ENCODE measurements around the gene CATSPER1.

CATSPER1 gene

DNA sequence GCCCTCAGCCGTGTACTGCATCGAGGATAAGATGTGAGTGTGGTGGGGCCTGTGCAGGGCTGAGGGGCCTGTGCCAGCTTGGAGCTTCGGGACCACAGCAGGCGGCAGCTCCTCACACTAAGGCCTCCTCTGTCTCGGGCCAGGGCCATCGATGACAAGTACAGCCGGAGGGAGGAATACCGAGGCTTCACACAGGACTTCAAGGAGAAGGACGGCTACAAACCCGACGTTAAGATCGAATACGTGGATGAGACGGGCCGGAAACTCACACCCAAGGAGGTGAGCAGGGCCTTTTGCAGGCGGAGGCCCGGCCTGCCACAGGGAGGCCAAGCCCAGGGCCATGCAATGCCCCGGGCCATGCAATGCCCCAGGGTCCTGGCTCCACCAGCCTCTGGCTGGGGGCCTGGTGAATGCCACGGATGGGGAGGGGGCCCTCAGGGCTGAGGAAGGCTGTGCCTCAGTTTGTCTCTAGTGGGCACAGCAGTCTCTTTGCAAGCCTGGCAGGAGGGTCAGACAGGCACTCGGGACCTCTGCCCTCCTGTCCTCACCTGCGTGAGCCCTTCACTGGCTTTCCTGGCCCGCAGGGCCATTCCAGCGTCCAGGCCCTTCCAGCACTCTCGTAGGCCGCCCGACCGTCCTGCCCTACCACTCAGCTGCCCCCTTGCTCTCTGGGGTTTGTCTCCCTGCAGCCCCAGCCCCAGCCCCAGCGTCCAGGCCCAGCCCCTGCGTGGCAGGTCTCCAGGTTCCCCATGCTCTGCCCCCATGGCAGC is 48.5 kb downstream of the CATSPER1 start:
- H3K4me3 ChIP-seq (ENCODE audit: low read length), result no peak overlapping the region
- DNase-seq (ENCODE audit: low read depth), result no peak
- TF ChIP-seq, protein P1, sequence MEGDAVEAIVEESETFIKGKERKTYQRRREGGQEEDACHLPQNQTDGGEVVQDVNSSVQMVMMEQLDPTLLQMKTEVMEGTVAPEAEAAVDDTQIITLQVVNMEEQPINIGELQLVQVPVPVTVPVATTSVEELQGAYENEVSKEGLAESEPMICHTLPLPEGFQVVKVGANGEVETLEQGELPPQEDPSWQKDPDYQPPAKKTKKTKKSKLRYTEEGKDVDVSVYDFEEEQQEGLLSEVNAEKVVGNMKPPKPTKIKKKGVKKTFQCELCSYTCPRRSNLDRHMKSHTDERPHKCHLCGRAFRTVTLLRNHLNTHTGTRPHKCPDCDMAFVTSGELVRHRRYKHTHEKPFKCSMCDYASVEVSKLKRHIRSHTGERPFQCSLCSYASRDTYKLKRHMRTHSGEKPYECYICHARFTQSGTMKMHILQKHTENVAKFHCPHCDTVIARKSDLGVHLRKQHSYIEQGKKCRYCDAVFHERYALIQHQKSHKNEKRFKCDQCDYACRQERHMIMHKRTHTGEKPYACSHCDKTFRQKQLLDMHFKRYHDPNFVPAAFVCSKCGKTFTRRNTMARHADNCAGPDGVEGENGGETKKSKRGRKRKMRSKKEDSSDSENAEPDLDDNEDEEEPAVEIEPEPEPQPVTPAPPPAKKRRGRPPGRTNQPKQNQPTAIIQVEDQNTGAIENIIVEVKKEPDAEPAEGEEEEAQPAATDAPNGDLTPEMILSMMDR (IDR thresholded peaks at IDR 0.05; ENCODE audit: insufficient read depth, low read depth, low read length, missing control alignments), result no peak

DNA sequence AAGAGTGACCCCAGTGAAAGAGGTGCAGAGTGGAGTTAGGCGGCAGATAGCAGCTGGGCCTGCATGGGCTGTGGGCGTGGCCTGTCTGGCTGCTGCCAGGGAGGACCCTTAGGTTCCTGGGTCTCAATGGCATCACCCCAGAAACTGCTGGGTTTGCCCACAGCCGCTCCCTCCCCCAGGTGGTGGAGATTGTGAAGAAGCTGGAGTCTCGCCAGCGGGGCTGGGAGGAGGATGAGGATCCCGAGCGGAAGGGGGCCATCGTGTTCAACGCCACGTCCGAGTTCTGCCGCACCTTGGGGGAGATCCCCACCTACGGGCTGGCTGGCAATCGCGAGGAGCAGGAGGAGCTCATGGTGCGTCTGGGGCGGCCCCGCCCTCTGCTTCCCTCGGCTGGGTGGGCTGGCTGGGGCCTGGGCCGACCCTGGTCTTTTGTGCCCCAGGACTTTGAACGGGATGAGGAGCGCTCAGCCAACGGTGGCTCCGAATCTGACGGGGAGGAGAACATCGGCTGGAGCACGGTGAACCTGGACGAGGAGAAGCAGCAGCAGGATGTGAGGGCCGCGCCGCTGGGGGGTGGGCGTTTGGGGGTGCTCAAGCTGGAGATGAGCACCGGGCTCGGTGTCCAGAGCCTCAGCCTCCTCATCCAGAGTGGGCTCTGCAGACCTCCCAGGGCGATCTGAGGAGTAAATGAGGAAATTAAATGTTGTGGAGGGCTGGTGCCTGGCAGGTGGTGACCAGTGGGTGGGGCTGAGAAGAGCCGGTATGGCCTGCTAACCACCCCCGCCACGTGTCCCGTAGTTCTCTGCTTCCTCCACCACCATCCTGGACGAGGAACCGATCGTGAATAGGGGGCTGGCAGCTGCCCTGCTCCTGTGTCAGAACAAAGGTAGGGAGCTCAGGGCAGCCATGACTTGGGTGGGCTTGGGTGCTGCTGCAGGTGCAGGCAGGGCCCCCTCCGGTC is 49.8 kb downstream of the CATSPER1 start:
- no peak for DNase-seq (ENCODE audit: low read depth)
- no peak overlapping the region for H3K4me3 ChIP-seq (ENCODE audit: low read length)
- TF ChIP-seq, protein P1 (IDR thresholded peaks at IDR 0.05; ENCODE audit: insufficient read depth, low read depth, low read length, missing control alignments), result no peak

DNA sequence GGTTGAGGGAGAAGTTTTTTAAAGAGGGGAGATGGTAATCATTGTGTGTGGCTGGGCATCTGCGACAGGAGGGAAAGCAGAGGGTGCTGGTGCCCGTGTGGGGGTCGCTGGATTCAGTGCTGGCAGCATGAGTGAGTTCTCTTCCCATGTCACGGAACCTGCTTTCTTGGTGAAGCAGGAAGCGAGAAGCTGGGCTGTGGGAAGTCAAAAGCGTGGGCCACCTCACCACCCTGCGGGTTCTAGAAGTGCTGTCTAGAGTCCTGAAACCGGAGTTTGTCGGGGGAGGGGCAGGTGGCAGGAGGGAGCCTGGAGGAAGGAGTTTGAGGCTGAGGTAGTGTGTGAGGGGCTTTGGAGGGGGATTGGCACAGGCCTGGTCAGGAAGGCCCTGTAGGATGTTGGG is 50.5 kb downstream of the CATSPER1 start:
- TF ChIP-seq, protein P1 (IDR thresholded peaks at IDR 0.05; ENCODE audit: insufficient read depth, low read depth, low read length, missing control alignments), result no peak
- no peak for DNase-seq (ENCODE audit: low read depth)
- no peak overlapping the region for H3K4me3 ChIP-seq (ENCODE audit: low read length)

DNA sequence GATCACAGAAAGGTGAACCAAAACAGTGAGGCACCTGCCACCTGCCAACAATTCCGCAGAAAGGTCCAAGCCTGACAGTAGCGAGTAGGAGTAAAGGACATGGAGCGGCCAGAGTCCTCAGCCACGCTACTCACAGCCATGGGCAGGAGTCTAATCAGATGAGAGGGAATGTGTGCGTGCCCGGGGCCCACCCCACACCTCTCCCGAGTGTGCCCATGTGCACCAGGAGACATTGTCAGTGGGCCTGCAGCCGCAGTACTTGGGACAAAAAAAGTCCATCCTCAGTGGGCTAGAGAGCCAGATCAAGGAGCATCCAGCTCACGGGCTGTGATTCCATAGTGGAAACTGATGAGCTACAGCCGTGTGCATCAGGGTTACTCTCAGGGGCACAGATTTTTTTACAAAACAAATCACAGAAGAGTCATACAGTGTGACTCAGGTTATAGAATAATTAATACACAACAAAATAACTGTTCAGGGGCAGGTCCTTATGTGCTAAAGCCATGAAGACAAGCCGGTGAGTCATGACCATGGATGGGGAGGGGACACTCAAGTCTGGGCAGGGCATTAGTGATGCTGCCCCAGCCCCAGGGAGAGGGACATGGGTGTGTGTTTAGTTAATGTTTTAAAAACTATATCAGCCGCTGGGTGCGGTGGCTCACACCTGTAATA is 52.7 kb downstream of the CATSPER1 start:
- TF ChIP-seq, protein P1 (IDR thresholded peaks at IDR 0.05; ENCODE audit: insufficient read depth, low read depth, low read length, missing control alignments), result no peak
- no peak overlapping the region for H3K4me3 ChIP-seq (ENCODE audit: low read length)
- DNase-seq (ENCODE audit: low read depth), result peak; percentile 98

DNA sequence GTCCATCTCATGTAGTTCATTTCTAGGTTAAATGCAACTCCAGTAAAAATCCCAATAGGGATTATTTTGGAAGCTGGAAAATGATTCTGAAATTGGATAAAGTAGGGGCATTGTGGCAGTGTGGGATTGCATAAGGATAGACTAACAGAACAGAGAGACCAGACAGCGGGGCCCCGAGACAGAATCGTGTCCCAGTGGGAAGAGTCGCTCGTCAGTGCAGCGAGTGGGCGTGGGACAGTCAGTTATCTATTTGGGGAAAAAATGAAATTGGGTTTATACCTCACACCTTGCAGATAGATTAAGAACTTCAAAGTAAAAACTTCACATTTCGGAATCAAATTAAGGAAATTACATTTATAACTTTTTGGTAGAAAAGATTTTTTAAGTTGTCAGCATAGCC is 54.2 kb downstream of the CATSPER1 start:
- TF ChIP-seq, protein P1 (IDR thresholded peaks at IDR 0.05; ENCODE audit: insufficient read depth, low read depth, low read length, missing control alignments), result no peak
- DNase-seq (ENCODE audit: low read depth), result no peak
- H3K4me3 ChIP-seq (ENCODE audit: low read length), result no peak overlapping the region

DNA sequence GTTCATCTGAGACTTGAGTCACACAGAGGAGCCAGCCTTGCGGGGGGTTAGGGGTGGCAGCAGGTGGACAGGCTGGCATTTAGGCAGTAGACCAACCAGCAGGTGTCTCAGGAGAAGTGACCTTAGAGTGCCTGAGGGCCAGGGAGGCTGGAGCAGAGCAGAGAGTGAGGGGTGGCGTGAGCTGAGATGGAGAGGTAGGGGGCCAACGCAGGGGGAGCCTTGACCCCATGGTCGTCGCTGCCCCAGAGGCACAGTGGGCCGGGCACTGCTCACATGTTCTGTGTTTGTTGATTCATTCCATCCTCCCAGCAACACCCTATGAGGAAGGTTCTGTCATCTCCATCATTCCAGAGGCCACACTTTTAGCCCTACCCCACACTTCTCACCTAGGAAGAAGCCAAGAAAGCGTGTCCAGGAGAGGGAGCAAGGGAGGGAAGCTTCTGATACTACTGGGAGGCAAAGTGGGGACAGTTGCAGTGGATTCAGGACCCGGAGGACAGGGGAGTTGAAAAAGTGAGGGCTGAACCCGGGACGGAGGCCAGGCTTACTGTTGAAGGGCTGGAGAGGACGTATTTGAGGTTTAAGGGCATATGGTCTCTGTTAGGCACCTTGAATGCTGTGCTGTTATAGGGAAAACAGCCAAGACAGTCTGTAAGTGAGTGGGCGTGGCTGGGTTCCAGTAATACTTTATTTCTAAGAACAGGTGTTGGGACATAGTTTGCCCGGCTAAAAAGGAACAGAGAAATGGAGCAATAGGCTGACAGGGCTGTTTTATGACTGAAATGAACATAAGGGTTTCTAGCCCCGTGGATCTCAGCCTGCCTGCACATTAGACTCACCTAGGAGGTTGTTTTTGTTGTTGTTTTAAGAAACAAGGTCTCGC is 57.4 kb downstream of the CATSPER1 start:
- peak; percentile 33 for DNase-seq (ENCODE audit: low read depth)
- TF ChIP-seq, protein P1 (IDR thresholded peaks at IDR 0.05; ENCODE audit: insufficient read depth, low read depth, low read length, missing control alignments), result peak; percentile 49
- no peak overlapping the region for H3K4me3 ChIP-seq (ENCODE audit: low read length)

Measured in epithelial cell of esophagus (primary cell).